ENCODE results near the gene C1QL4. TPM values are rescaled to one million over a fixed set of nuclear protein-coding genes. Genes with fewer than 3 reads are reported as not detected.

C1QL4 gene
- total RNA-seq, 1 donor from 2014 or later = not detected

GRCh38 chr12:49365542-49365941 is 28.6 kb upstream of the C1QL4 start:
- Histone ChIP-seq H3K36me3 (no peaks in the 10 kb centered on the region), H3K9me3 (no peaks in the 10 kb centered on the region), H3K27ac (no peak overlapping the region), H3K4me3 (peak overlapping the region; percentile 79), H3K27me3 (ENCODE audit: low read depth) (no peaks in the 10 kb centered on the region), H3K4me1 (peaks cover 25% of the 10 kb centered on the region)
- ATAC-seq (no peak), DNase-seq (no peak)
- intact Hi-C loops (cut with DNase I) = no loop called here
- no peak for TF ChIP-seq CTCF (IDR thresholded peaks at IDR 0.05)

DNA sequence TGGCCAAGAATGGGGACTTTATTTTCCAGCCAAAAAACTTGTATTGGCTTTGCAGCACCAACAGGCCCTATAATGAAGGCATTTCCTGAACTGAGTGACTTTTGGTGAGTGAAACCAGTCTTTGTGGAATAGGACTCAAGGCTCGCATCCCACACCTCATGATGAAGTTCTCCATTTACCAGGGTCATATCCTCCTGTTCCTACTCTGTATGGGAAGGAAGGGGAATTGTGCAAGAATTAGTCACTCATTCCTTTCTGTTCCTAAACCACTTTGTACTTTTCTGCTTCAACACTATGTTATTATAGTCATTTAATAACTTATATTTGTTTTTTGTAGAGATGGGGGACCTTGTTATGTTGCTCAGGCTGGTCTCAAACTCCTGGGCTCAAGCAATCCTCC is 28.0 kb upstream of the C1QL4 start:
- Histone ChIP-seq H3K4me1 (peaks cover 23% of the 10 kb centered on the region), H3K36me3 (no peaks in the 10 kb centered on the region), H3K27me3 (ENCODE audit: low read depth) (no peaks in the 10 kb centered on the region), H3K4me3 (no peak overlapping the region), H3K9me3 (no peaks in the 10 kb centered on the region), H3K27ac (no peak overlapping the region)
- no peak for ATAC-seq
- no peak for TF ChIP-seq CTCF (IDR thresholded peaks at IDR 0.05)
- DNase-seq = no peak
- intact Hi-C loops (cut with DNase I) = no loop called here

DNA sequence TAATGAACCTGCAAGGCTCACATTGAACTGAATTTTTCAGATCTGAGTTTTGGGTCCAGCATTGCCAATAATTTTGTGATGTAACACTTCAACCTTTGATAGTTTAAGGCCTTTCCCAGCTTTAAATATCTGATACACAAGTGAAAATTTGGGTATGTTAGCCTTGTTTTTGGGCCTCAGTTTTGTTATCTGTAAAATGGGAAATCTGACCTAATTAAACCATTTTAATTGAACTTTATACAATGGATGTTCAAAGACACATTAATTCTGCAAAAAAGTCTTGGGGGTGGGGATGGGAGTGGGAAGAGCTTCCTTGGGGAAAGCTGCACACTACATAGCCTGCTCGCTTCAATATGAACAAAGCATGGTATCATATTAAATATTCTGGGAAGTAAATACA is 25.1 kb upstream of the C1QL4 start:
- no peaks in the 10 kb centered on the region for H3K9me3 ChIP-seq
- DNase-seq (no peak), ATAC-seq (no peak)
- peaks cover 8% of the 10 kb centered on the region for H3K4me1 ChIP-seq
- no peak overlapping the region for H3K27ac ChIP-seq
- H3K4me3 ChIP-seq = no peak overlapping the region
- H3K27me3 ChIP-seq (ENCODE audit: low read depth) = no peaks in the 10 kb centered on the region
- intact Hi-C loops (cut with DNase I) = no loop called here
- no peak for TF ChIP-seq CTCF (IDR thresholded peaks at IDR 0.05)
- no peaks in the 10 kb centered on the region for H3K36me3 ChIP-seq

DNA sequence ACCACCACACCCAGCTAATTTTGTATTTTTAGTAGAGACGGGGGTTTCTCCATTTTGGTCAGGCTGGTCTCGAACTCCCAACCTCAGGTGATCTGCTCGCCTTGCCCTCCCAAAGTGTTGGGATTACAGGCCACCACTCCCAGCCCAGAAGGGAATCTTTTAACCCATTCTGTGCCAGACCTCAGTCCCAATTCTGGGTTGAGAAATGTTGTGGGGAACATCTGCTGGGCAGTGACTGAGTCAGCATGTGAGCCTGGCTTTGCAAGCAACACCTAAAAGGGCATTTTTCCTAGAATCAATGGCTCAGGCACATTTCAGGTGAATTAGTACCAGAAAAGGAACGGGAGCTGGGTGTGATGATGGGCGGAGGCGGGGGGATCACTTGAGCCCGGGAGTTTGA is 22.7 kb upstream of the C1QL4 start:
- ATAC-seq = no peak
- Histone ChIP-seq H3K9me3 (no peaks in the 10 kb centered on the region), H3K27me3 (ENCODE audit: low read depth) (peaks cover 9% of the 10 kb centered on the region), H3K36me3 (no peaks in the 10 kb centered on the region), H3K27ac (no peak overlapping the region), H3K4me1 (no peaks in the 10 kb centered on the region), H3K4me3 (no peak overlapping the region)
- intact Hi-C loops (cut with DNase I) = loop anchor here (5.0 kb wide), 1 partner anchor 158 kb away; no protein-coding TSS in a partner anchor
- no peak for TF ChIP-seq CTCF (IDR thresholded peaks at IDR 0.05)
- DNase-seq = no peak

- ATAC-seq (peak; percentile 83 to 89), DNase-seq (no peak)
- H3K36me3 ChIP-seq = no peaks in the 10 kb centered on the region
- H3K27ac ChIP-seq = no peak overlapping the region
- peak; percentile 68 for TF ChIP-seq CTCF (IDR thresholded peaks at IDR 0.05)
- no peaks in the 10 kb centered on the region for H3K9me3 ChIP-seq
- H3K4me3 ChIP-seq = no peak overlapping the region
- H3K27me3 ChIP-seq (ENCODE audit: low read depth) = peaks cover 15% of the 10 kb centered on the region
- H3K4me1 ChIP-seq = no peaks in the 10 kb centered on the region
- intact Hi-C loops (cut with DNase I) = loop anchor here (5.0 kb wide), 1 partner anchor 159 kb away; no protein-coding TSS in a partner anchor
These were observed 21.6 kb upstream of the C1QL4 start for GRCh38 chr12:49358483-49359141.
